GM18873 (cell line): ENCODE measurements around the gene EGFR.

Source experiments
- ATAC-seq: cut with Tn5 transposase; IDR thresholded peaks from one replicate; pipeline ENCODE4 v1.9.1; 2021; ENCODE audit warnings: mild to moderate bottlenecking, moderate library complexity, moderate number of reproducible peaks; ENCODE audit not compliant: unreplicated experiment, low FRiP score

Gene EGFR

GRCh38 chr7:55006499-55006898, 12.3 kb upstream of the EGFR start:
- ATAC-seq: no peak

GRCh38 chr7:55013851-55014250, 5.0 kb upstream of the EGFR start:
- ATAC-seq: no peak

DNA sequence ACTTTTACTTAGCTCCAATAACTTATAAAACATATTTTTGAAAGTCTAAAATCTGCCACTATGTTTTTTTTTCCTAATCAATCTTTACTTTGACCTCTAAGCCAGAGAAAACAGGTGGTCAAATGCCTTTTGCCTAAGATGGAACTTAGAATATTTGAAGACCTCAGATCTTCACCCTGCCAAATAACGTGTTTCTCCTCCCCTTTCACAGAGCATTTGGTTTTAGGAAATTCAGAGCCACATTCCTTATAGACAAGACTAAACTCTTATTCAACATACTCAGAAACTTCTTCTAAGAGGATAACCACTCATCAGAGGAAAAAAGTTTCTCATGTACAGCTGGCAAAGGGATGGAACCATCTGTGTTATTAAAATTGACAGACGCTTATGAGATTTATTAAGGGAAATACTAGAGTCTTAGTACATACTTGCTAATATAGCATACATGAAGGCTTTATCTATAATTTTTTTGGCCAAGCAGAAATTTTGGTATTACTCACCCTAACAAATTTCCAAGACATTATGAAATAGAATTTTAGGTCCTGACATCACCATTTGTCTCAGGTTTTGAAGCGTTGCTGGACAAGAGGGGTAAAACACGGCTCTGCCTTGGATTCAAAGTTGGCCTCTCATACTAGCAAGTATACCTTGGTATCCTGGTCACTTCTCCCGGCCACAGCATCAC, 2.6 kb upstream of the EGFR start:
- ATAC-seq: no peak

DNA sequence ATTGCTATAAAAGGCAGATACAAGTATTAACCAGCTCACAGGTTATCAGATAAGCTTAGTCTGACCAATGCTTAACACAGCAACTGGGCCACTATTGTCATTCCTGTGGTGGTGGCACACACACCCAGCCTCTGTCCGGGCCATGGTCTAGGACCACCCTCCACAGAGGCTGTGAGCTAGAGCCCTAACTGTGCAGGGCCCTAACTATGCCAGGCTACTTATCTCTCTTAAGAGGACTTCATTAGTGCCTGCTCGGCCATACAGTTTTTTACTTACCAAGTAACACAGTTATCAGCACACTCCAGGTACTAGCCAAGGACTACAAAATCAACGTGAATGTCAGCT, 2.1 kb upstream of the EGFR start:
- ATAC-seq: no peak

- no peak for ATAC-seq
Measured at GRCh38 chr7:55017841-55018240, 976 bp upstream of the EGFR start.

DNA sequence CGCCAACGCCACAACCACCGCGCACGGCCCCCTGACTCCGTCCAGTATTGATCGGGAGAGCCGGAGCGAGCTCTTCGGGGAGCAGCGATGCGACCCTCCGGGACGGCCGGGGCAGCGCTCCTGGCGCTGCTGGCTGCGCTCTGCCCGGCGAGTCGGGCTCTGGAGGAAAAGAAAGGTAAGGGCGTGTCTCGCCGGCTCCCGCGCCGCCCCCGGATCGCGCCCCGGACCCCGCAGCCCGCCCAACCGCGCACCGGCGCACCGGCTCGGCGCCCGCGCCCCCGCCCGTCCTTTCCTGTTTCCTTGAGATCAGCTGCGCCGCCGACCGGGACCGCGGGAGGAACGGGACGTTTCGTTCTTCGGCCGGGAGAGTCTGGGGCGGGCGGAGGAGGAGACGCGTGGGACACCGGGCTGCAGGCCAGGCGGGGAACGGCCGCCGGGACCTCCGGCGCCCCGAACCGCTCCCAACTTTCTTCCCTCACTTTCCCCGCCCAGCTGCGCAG, 424 bp downstream of the EGFR start:
- no peak for ATAC-seq

DNA sequence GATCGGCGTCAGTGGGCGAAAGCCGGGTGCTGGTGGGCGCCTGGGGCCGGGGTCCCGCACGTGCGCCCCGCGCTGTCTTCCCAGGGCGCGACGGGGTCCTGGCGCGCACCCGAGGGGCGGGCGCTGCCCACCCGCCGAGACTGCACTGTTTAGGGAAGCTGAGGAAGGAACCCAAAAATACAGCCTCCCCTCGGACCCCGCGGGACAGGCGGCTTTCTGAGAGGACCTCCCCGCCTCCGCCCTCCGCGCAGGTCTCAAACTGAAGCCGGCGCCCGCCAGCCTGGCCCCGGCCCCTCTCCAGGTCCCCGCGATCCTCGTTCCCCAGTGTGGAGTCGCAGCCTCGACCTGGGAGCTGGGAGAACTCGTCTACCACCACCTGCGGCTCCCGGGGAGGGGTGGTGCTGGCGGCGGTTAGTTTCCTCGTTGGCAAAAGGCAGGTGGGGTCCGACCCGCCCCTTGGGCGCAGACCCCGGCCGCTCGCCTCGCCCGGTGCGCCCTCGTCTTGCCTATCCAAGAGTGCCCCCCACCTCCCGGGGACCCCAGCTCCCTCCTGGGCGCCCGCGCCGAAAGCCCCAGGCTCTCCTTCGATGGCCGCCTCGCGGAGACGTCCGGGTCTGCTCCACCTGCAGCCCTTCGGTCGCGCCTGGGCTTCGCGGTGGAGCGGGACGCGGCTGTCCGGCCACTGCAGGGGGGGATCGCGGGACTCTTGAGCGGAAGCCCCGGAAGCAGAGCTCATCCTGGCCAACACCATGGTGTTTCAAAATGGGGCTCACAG, 1.1 kb downstream of the EGFR start:
- no peak for ATAC-seq

- no peak for ATAC-seq
Measured at GRCh38 chr7:55020466-55020871, 1.7 kb downstream of the EGFR start.

- ATAC-seq: no peak
Measured at GRCh38 chr7:55021053-55021452, 2.2 kb downstream of the EGFR start.

DNA sequence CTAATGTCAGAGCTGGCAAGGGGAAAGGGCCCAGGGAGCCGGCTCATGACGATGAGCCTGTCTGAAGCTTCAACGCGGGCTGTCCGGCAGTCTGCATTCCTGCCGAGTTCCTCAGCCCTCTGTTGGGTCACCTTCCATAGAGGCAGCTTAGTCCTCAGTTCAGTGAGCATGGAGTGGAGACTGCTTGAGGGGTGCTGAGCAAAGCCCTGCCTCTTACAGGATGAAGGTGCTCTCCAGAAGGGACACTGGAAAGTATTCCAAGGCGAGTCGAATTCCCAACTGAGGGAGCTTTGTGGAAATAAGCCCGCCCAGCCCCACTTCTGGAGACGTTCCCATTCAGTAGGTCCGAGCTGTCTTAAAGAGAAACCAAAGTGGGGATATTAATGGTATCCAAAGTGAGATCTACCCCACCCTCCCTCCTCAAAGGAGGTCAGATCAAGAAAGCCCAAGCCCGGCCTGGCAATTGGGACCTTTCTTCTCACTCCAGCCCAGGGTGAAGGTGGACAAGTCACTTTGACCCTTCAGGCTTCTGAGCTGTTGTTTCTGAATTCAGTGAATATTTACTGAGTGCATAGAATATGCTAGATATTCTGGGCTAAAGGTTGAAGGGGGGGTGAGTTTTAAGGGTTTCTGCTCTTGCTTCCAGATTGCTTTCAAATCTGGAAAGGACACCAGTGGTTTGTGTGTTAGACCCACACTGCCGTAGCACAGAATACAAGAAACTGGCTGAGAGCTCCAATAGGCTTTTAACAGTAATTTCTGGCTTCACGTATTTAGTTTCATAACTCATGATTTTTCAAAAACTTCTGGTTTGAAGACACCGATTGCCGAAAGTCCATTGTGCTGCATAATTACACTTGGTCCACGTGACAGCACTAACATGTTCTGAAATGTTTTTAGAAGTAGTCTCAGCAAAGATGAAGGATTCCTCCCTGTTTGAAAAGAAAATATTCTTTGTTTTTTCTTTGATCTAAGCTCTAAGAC, 3.5 kb downstream of the EGFR start:
- no peak for ATAC-seq

- ATAC-seq: no peak
Measured at GRCh38 chr7:55023841-55024505, 5.2 kb downstream of the EGFR start.

- no peak for ATAC-seq
Measured at GRCh38 chr7:55024776-55025175, 6.0 kb downstream of the EGFR start.

GRCh38 chr7:55026086-55026790, 7.4 kb downstream of the EGFR start:
- ATAC-seq: no peak

GRCh38 chr7:55026867-55027490, 8.2 kb downstream of the EGFR start:
- no peak for ATAC-seq

GRCh38 chr7:55028011-55028410, 9.2 kb downstream of the EGFR start:
- no peak for ATAC-seq

- ATAC-seq: no peak
Measured at GRCh38 chr7:55030314-55030713, 11.5 kb downstream of the EGFR start.

- no peak for ATAC-seq
Measured at GRCh38 chr7:55031075-55031474, 12.3 kb downstream of the EGFR start.

GRCh38 chr7:55032069-55032699, 13.4 kb downstream of the EGFR start:
- ATAC-seq: no peak
